Gastroesophageal sphincter (tissue), 3 donors: Measurements from ENCODE around the gene CLMP.

ENCODE experiments used
- CTCF ChIP-seq, 4 experiments: fragments of 200-600 bp in 2 of 4; fragments of 450-650 bp in 2 of 4; sonication (generic) in 1 of 4; IDR thresholded peaks; one replicate each; pipeline ENCODE4 v1.5.1; 2017 to 2019; ENCODE audit warnings: antibody characterized with exemption in 4 of 4, mild to moderate bottlenecking in 2 of 4, moderate library complexity in 2 of 4
- EP300 ChIP-seq: sonication (generic); formaldehyde crosslinking; IDR thresholded peaks from one replicate; pipeline ENCODE4 v1.6.1; 2017; ENCODE audit warnings: antibody characterized with exemption, mild to moderate bottlenecking
- POLR2A ChIP-seq, 2 donors: fragments of 450-650 bp; IDR thresholded peaks; one replicate each; pipeline ENCODE4 v1.6.1; 2017; ENCODE audit warnings: antibody characterized with exemption in 2 of 2, mild to moderate bottlenecking in 2 of 2, moderate library complexity in 1 of 2
- POLR2AphosphoS5 ChIP-seq: sonication (generic); formaldehyde crosslinking; IDR thresholded peaks from one replicate; pipeline ENCODE4 v1.6.1; 2017; ENCODE audit warnings: antibody characterized with exemption

DNA sequence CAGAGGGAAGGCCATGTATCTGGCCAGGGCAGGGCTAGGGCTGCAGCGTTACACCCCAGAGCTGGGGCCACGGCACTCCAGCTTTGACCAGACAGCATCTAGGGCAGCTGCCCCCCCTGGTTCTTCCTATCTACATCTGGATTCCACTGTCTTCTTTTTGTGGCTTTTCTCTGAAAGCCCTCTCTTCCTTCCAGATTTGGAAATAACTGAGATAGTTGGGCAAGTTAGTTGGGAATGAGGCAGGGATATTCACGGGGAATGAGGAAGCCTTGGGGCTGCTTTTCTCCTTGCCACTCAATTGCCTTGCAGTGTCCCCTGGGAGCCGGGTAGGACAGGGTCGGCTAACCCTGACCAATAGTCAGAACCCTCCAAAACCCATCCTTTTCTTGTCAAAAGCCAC, 26.8 kb downstream of the CLMP start:
- TF ChIP-seq CTCF (IDR thresholded peaks at IDR 0.05) (no peak), POLR2AphosphoS5 (no peak), EP300 (no peak), POLR2A (IDR thresholded peaks at IDR 0.05) (no peak)
